GM10266 (cell line): ENCODE measurements around the gene PTPRF.
A peak's percentile ranks its signal among the peaks of the same experiment; 100 is the strongest.

Experiments used
- DNase-seq: peaks from one replicate; pipeline ENCODE4 v3.0.0; 2012; ENCODE audit errors: extremely low spot score
- CTCF ChIP-seq: IDR thresholded peaks from 2 replicates; pipeline ENCODE4 v1.5.1; 2012; ENCODE audit warnings: mild to moderate bottlenecking, low read depth; ENCODE audit not compliant: control insufficient read depth, insufficient read depth; ENCODE audit errors: missing control alignments

The PTPRF gene

DNA sequence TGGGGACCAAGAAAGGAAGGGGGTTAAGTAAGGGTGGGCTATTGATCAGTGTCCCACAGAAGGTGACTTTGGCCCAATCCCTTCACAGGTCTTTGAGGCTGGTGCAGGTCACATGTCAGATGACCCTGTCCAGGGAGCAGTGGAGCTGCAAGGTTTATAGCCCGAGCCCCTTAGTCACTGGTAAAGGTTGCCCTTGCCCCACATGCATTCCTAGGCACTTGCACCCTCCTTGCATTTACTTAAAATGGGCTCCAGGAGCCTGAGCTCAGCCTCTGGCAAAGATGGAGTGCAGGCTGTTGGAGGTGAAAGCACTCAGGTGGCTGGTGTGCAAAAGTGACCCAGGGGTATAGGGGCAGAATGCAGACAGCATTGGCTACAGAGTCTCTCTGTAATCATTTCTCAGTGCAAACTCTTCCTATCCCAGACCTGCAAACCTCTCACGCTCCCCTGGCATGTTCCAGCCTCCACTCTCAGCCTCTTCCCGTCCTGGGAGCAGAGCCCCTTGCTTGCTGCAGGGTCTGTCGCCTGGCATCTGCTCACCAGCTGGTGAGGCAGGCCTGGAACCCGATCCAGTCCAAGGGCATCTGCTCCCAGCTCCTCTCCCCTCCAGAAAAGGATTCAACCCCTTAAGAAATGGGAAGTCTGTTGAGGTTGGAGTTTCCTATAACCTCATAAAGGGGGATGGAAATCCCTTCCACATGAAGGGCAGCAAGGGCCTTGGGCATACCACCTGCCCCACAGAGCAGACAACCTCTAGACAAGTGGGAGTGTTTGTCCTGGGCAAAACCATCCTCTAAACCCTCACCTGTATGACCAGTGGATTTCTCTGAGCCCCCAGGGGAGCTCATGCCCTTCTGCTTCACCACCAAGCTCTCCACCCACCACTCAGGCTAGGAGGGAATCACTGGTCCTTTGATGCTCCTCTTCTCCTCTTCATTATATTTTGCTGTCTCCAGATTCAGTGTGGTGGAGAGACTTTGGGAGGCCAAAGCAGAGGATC lies 23.1 kb upstream of the PTPRF start:
- DNase-seq, result peak; percentile 5
- TF ChIP-seq CTCF, result no peak

- no peak for TF ChIP-seq CTCF
- peak; percentile 4 for DNase-seq
Measured at GRCh38 chr1:43509007-43509739, 21.5 kb upstream of the PTPRF start.

DNA sequence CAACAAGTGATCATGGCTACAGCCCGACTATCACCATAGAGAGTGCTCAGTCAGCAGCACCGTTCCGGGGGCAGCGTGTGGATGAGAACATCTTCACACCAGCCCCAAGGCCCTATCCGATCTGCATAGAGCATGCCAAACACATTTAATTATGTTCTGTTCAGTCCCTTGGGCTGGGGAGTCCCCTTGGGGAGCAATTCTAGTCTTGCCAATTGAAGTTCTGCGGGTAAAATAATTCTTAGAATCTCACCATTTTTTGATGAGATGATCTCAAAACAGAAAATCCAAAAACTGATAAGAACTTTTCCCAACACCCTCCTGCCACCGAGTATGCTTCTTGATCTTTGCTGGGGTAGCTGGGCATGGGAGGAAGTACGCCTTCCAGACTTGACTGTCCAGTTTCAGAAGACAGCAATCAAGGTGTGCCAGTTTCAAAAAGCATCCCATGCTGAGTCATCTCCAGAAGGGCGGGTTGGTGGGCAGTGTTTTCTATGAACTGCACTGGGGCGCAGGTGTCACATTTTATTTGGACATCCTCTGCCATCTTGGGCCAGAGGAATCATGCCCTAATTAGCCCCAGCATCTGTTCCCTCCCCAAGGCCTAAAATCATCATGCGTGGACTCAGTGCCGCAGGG lies 20.8 kb upstream of the PTPRF start:
- DNase-seq, result peak; percentile 4
- TF ChIP-seq CTCF, result no peak

- no peak for TF ChIP-seq CTCF
Measured at GRCh38 chr1:43510621-43511020, 20.1 kb upstream of the PTPRF start.

GRCh38 chr1:43511394-43511793 lies 19.3 kb upstream of the PTPRF start:
- DNase-seq, result no peak
- TF ChIP-seq CTCF, result no peak

More at GRCh38 chr1:43510621-43511020, 20.1 kb upstream of the PTPRF start:
- DNase-seq, result no peak

DNA sequence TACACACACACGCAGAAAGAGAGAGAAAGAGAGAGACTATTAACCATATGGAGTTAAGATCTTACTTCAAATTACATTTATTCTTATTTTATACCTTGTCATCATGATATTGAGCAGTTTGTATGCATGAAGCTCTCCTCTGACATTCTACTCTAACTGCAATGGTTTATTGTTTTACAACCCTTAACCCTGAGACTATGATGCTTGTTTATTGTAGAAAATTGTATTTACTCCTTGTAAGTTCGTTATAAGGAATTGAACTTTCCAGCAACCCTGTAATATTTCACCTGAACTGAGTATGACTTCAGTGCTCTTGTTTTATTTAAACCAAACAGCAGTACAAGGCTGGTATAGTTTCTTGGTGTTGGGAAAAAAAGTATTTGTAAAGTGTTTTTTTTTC lies 18.6 kb upstream of the PTPRF start:
- no peak for DNase-seq
- TF ChIP-seq CTCF, result no peak
